Thyroid gland (tissue), 4 donors: ENCODE data around the gene NCS1. TPM values are rescaled to one million over a fixed set of nuclear protein-coding genes. Genes with fewer than 3 reads are reported as not detected.

Source experiments
- DNase-seq, 2 donors: peaks; one replicate each; pipeline ENCODE4 v3.0.0-alpha.2; 2019
- H3K27ac ChIP-seq, 3 donors: fragments of 200-600 bp; sonication (generic); 1 replicate in 2 of 3; 2 replicates in 1 of 3; pipeline ENCODE4 v1.5.1; 2016 to 2019; ENCODE audit warnings: mild to moderate bottlenecking in 1 of 3, moderate library complexity in 1 of 3
- H3K27me3 ChIP-seq: fragments of 200-600 bp; sonication (generic); one replicate; pipeline ENCODE4 v1.5.1; 2019
- H3K36me3 ChIP-seq, 2 donors: fragments of 200-600 bp; sonication (generic); one replicate each; pipeline ENCODE4 v1.5.1; 2016 to 2019
- H3K4me1 ChIP-seq, 2 donors: fragments of 200-600 bp; sonication (generic); one replicate each; pipeline ENCODE4 v1.5.1; 2017 to 2019
- H3K4me3 ChIP-seq, 3 donors: fragments of 200-600 bp; sonication (generic); replicated peaks in 1 of 3; 1 replicate in 2 of 3; 2 replicates in 1 of 3; pipeline ENCODE4 v1.5.1; 2016; ENCODE audit warnings: mild to moderate bottlenecking in 1 of 3
- H3K9me3 ChIP-seq: fragments of 200-600 bp; sonication (generic); one replicate; pipeline ENCODE4 v1.5.1; 2017
- CTCF ChIP-seq, 6 experiments: fragments of 200-600 bp in 3 of 6; fragments of 450-650 bp in 3 of 6; sonication (generic) in 3 of 6; IDR thresholded peaks; one replicate each; pipeline ENCODE4 v1.5.1; 2016 to 2019; ENCODE audit warnings: antibody characterized with exemption in 6 of 6, mild to moderate bottlenecking in 2 of 6, inconsistent platforms in 1 of 6, moderate library complexity in 1 of 6
- POLR2A ChIP-seq, 2 donors: fragments of 450-650 bp; IDR thresholded peaks; one replicate each; pipeline ENCODE4 v1.6.1; 2017; ENCODE audit warnings: antibody characterized with exemption in 2 of 2, mild to moderate bottlenecking in 2 of 2, moderate library complexity in 1 of 2
- WGBS, 2 donors: methylation state at CpG; one replicate each; pipeline ENCODE4 v1.1.5; 2017; 5-methylcytosine and 5-hydroxymethylcytosine counted together
- intact Hi-C: fragments of 100-400 bp; cut with DNase I; formaldehyde crosslinking; loops from one replicate; pipeline ENCODE4 v1.15.1; 2023
- total RNA-seq, 4 donors: library from RNA; depleted of rRNA; stranded (reverse); fragments of >200 nt; gene quantifications; one replicate each; pipeline ENCODE4 v1.2.3, GENCODE V29; 2016

The NCS1 gene
- total RNA-seq, 4 donors from 2014 or later, result 31.0 to 85.4 (median 61.2) TPM

GRCh38 chr9:130182381-130182909 is 10.2 kb downstream of the NCS1 start:
- no peak overlapping the region for H3K4me3 ChIP-seq
- no peak for TF ChIP-seq POLR2A (IDR thresholded peaks at IDR 0.05)
- no peak for TF ChIP-seq CTCF (IDR thresholded peaks at IDR 0.05)
- intact Hi-C loops, result no loop called here
- DNase-seq, result no peak
- WGBS, 2 donors, result 88 to 97% methylated on average over 9 to 11 of the region's 17 CpGs
- H3K27ac ChIP-seq, result peak overlapping the region; percentile 81 to 86 (median 85)
- H3K9me3 ChIP-seq, result no peaks in the 10 kb centered on the region
- no peaks in the 10 kb centered on the region for H3K27me3 ChIP-seq
- H3K36me3 ChIP-seq, result no peaks in the 10 kb centered on the region
- peaks cover 32 to 45% of the 10 kb centered on the region in 2 donors for H3K4me1 ChIP-seq

- intact Hi-C loops, result no loop called here
- H3K4me1 ChIP-seq, result peaks cover 35 to 52% of the 10 kb centered on the region in 2 donors
Measured at GRCh38 chr9:130183133-130183762, 11.0 kb downstream of the NCS1 start.

GRCh38 chr9:130185017-130185416 is 12.8 kb downstream of the NCS1 start:
- intact Hi-C loops, result no loop called here
- H3K9me3 ChIP-seq, result no peaks in the 10 kb centered on the region
- no peaks in the 10 kb centered on the region for H3K27me3 ChIP-seq
- H3K36me3 ChIP-seq, result no peaks in the 10 kb centered on the region
- no peak for TF ChIP-seq CTCF (IDR thresholded peaks at IDR 0.05)
- TF ChIP-seq POLR2A (IDR thresholded peaks at IDR 0.05), result no peak
- 87 to 89% methylated on average over 14 to 15 of the region's 15 CpGs for WGBS, 2 donors
- H3K27ac ChIP-seq, result peak overlapping the region; percentile 77 to 85 (median 83)
- DNase-seq, result no peak
- H3K4me1 ChIP-seq, result peaks cover 46 to 64% of the 10 kb centered on the region in 2 donors
- no peak overlapping the region for H3K4me3 ChIP-seq

More at GRCh38 chr9:130183133-130183762, 11.0 kb downstream of the NCS1 start:
- 12 to 21% methylated on average over 1 to 7 of the region's 7 CpGs for WGBS, 2 donors
- H3K27me3 ChIP-seq, result no peaks in the 10 kb centered on the region
- no peaks in the 10 kb centered on the region for H3K36me3 ChIP-seq
- no peaks in the 10 kb centered on the region for H3K9me3 ChIP-seq
- H3K4me3 ChIP-seq, result no peak overlapping the region
- H3K27ac ChIP-seq, result peak overlapping the region; percentile 81 to 86 (median 85)
- no peak for TF ChIP-seq CTCF (IDR thresholded peaks at IDR 0.05)
- peak in 1 of 2 donors; percentile 28 for TF ChIP-seq POLR2A (IDR thresholded peaks at IDR 0.05)
- DNase-seq, result peak; percentile 93 to 96

GRCh38 chr9:130185490-130186031 is 13.4 kb downstream of the NCS1 start:
- Histone ChIP-seq H3K4me1 (peaks cover 50 to 68% of the 10 kb centered on the region in 2 donors), H3K27me3 (no peaks in the 10 kb centered on the region), H3K27ac (peak overlapping the region; percentile 77 to 85 (median 83)), H3K4me3 (no peak overlapping the region), H3K9me3 (no peaks in the 10 kb centered on the region), H3K36me3 (no peaks in the 10 kb centered on the region)
- intact Hi-C loops, result no loop called here
- no peak for TF ChIP-seq POLR2A (IDR thresholded peaks at IDR 0.05)
- TF ChIP-seq CTCF (IDR thresholded peaks at IDR 0.05), result no peak
- DNase-seq, result no peak
- 73 to 79% methylated on average over 8 to 17 of the region's 17 CpGs for WGBS, 2 donors

- no peaks in the 10 kb centered on the region for H3K9me3 ChIP-seq
- WGBS, 2 donors, result 79 to 89% methylated on average over 2 to 6 of the region's 6 CpGs
- DNase-seq, result no peak
- no peak overlapping the region for H3K4me3 ChIP-seq
- H3K4me1 ChIP-seq, result peaks cover 53 to 72% of the 10 kb centered on the region in 2 donors
- TF ChIP-seq CTCF (IDR thresholded peaks at IDR 0.05), result no peak
- TF ChIP-seq POLR2A (IDR thresholded peaks at IDR 0.05), result no peak
- peak overlapping the region; percentile 77 to 85 (median 83) for H3K27ac ChIP-seq
- H3K36me3 ChIP-seq, result no peaks in the 10 kb centered on the region
- no peaks in the 10 kb centered on the region for H3K27me3 ChIP-seq
- intact Hi-C loops, result no loop called here
Measured at GRCh38 chr9:130186051-130186450, 13.8 kb downstream of the NCS1 start.
